HG03039 (cell line): ENCODE measurements around the gene CCDC152.
"Not testable (repeated sequence)": the region's sequence is repeated elsewhere in the genome, so short reads cannot be mapped to it uniquely, and the experiment has no call there.

ENCODE experiments used
- ATAC-seq: cut with Tn5 transposase; IDR thresholded peaks from one replicate; pipeline ENCODE4 v1.9.1; 2021; ENCODE audit warnings: mild to moderate bottlenecking, moderate library complexity; ENCODE audit not compliant: unreplicated experiment

Gene CCDC152

DNA sequence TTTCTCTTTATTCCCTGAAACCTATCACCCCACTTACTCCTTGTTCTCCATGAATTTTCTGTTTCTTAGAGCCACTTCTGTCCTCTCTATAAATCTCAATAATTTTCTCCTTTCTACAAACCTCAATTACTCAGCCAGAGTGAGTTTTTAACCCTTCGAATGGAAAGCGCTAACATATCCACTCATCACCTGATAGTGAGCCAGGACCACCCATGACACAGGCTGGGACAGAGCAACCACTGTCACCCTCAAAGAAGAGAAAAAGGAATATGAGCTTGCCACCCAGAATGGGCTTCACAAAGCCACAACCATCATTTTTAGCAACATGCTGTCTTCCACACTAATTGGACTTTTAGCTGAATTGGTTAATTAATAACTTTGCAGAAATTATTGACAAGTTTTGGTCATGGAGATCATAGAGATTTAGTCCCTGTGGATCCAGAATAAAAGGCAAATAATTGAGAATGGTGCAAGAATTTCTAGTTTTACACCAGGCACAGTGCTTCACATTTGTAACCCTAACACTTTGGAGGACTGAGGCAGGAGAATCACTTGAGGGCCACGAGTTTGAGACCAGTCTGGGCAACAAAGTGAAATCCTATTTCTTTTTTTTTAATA, 87.2 kb downstream of the CCDC152 start:
- ATAC-seq = no peak

GRCh38 chr5:42844408-42844807, 87.8 kb downstream of the CCDC152 start:
- ATAC-seq = not testable (repeated sequence)

DNA sequence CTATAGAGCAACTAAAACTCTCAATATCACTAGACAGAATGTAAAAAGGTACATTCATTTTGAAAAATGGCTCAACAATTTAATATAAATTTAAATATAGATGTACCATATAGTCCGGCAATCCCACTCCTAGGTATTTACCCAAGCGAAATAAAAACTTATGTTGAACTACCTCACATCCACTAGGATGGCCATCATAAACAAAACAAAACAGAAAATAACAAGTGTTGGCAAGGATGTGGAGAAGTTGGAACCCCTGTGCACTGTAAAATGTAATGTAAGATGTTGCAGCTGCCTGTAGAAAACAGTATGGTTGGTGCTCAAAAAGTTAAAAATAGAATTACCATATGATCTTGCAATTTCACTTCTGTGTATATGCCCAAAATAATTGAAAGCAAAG, 91.9 kb downstream of the CCDC152 start:
- no peak for ATAC-seq

- no peak for ATAC-seq
These were observed 94.9 kb downstream of the CCDC152 start for GRCh38 chr5:42851481-42851880.
